GM23248 (cell line): Measurements from ENCODE around the gene SLC27A3. TPM values are rescaled to one million over a fixed set of nuclear protein-coding genes. Genes with fewer than 3 reads are reported as not detected.

Experiments
- DNase-seq: peaks from one replicate; pipeline ENCODE4 v3.0.0-alpha.2; 2015
- H2AFZ ChIP-seq: fragments of 200-600 bp; sonication (generic); 2 replicates; pipeline ENCODE4 v1.6.1; 2016; ENCODE audit warnings: antibody characterized with exemption
- H3F3A ChIP-seq: fragments of 200-600 bp; sonication (generic); 2 replicates; pipeline ENCODE4 v1.6.1; 2016; ENCODE audit warnings: mild to moderate bottlenecking, antibody characterized with exemption, mixed run types; ENCODE audit not compliant: insufficient read depth
- H3K27ac ChIP-seq: fragments of 200-600 bp; sonication (generic); 2 replicates; pipeline ENCODE4 v1.5.1; 2016; ENCODE audit warnings: mild to moderate bottlenecking
- H3K27me3 ChIP-seq: fragments of 200-600 bp; sonication (generic); replicated peaks from 2 replicates; pipeline ENCODE4 v1.6.1; 2016; ENCODE audit warnings: mild to moderate bottlenecking; ENCODE audit not compliant: insufficient read depth
- H3K36me3 ChIP-seq: fragments of 200-600 bp; sonication (generic); 2 replicates; pipeline ENCODE4 v1.6.1; 2016; ENCODE audit warnings: low read depth, mild to moderate bottlenecking
- H3K4me1 ChIP-seq: fragments of 200-600 bp; sonication (generic); 2 replicates; pipeline ENCODE4 v1.6.1; 2016; ENCODE audit warnings: mild to moderate bottlenecking; ENCODE audit not compliant: insufficient read depth
- H3K4me2 ChIP-seq: fragments of 200-600 bp; sonication (generic); one replicate; pipeline ENCODE4 v1.6.1; 2016; ENCODE audit warnings: mild to moderate bottlenecking; ENCODE audit not compliant: unreplicated experiment
- H3K4me3 ChIP-seq: fragments of 200-600 bp; sonication (generic); 2 replicates; pipeline ENCODE4 v1.5.1; 2016; ENCODE audit warnings: mild to moderate bottlenecking
- H3K79me2 ChIP-seq: fragments of 200-600 bp; sonication (generic); 2 replicates; pipeline ENCODE4 v1.6.1; 2016; ENCODE audit warnings: mild to moderate bottlenecking; ENCODE audit not compliant: insufficient read depth
- H3K9ac ChIP-seq: fragments of 200-600 bp; sonication (generic); 2 replicates; pipeline ENCODE4 v1.6.1; 2016; ENCODE audit warnings: mild to moderate bottlenecking
- H3K9me2 ChIP-seq: fragments of 200-600 bp; sonication (generic); 2 replicates; pipeline ENCODE4 v1.6.1; 2016; ENCODE audit warnings: mixed run types, mild to moderate bottlenecking, moderate library complexity; ENCODE audit not compliant: insufficient read depth
- H3K9me3 ChIP-seq: fragments of 200-600 bp; sonication (generic); one replicate; pipeline ENCODE4 v1.6.1; 2017; ENCODE audit warnings: low read depth
- H4K20me1 ChIP-seq: fragments of 200-600 bp; sonication (generic); 2 replicates; pipeline ENCODE4 v1.6.0; 2016; ENCODE audit not compliant: insufficient read depth
- EZH2 ChIP-seq: fragments of 200-600 bp; sonication (generic); IDR thresholded peaks from 2 replicates; pipeline ENCODE4 v1.6.1; 2018; ENCODE audit warnings: antibody characterized with exemption, mild to moderate bottlenecking; ENCODE audit not compliant: insufficient read depth, poor library complexity, severe bottlenecking
- EZH2phosphoT487 ChIP-seq: fragments of 200-600 bp; sonication (generic); IDR thresholded peaks from 2 replicates; pipeline ENCODE4 v1.6.1; 2018; ENCODE audit warnings: antibody characterized with exemption, moderate library complexity, mild to moderate bottlenecking, low read depth; ENCODE audit not compliant: insufficient read depth
- WGBS, 2 experiments: methylation state at CpG; one replicate each; pipeline ENCODE4 v1.1.6; 2015 to 2017; ENCODE audit warnings: low lambda C conversion rate in 2 of 2, low coverage in 1 of 2; ENCODE audit errors: missing lambda C conversion rate in 2 of 2; 5-methylcytosine and 5-hydroxymethylcytosine counted together
- in situ Hi-C: fragments of 300-500 bp; cut with MboI; formaldehyde crosslinking; loops from 2 replicates; pipeline ENCODE4 v1.15.0; 2020
- polyA plus RNA-seq: library from polyadenylated mRNA; unstranded; fragments of >200 nt; fragmentation: Nextera tagmentation; extraction: Ambion mirVana; gene quantifications from 2 replicates; pipeline ENCODE4 v1.2.1, GENCODE V29; 2016
- total RNA-seq: library from RNA; depleted of rRNA; stranded (reverse); fragments of >200 nt; shearing (Covaris generic); gene quantifications from 2 replicates; pipeline ENCODE4 v1.2.3, GENCODE V29; 2014

SLC27A3 gene
- total and polyA plus RNA-seq, 2 experiments from 2014 or later = 5.6 to 8.8 TPM

GRCh38 chr1:153794624-153795329 is 19.6 kb downstream of the SLC27A3 start:
- Histone ChIP-seq H3K9ac (no peak overlapping the region), H3K4me3 (no peak overlapping the region), H3K36me3 (no peaks in the 10 kb centered on the region), H3K27ac (no peak overlapping the region), H3K27me3 (no peaks in the 10 kb centered on the region), H2AFZ (no peak overlapping the region), H3K9me3 (no peaks in the 10 kb centered on the region), H4K20me1 (no peaks in the 10 kb centered on the region), H3F3A (peaks cover 17% of the 10 kb centered on the region), H3K4me2 (no peak overlapping the region), H3K79me2 (no peaks in the 10 kb centered on the region), H3K4me1 (peaks cover 15% of the 10 kb centered on the region), H3K9me2 (no peaks in the 10 kb centered on the region)
- no peak for TF ChIP-seq EZH2phosphoT487
- TF ChIP-seq EZH2 = no peak
- WGBS, 2 experiments = 74 to 77% methylated on average over 6 to 7 of the region's 14 CpGs
- in situ Hi-C loops = no loop called here
- no peak for DNase-seq

GRCh38 chr1:153795330-153795837 is 20.2 kb downstream of the SLC27A3 start:
- Histone ChIP-seq H3K9me2 (no peaks in the 10 kb centered on the region), H3K9me3 (no peaks in the 10 kb centered on the region), H3K9ac (no peak overlapping the region), H3K27ac (no peak overlapping the region), H3K4me3 (no peak overlapping the region), H3K27me3 (no peaks in the 10 kb centered on the region), H3K4me1 (peaks cover 11% of the 10 kb centered on the region), H3F3A (peaks cover 12% of the 10 kb centered on the region), H3K4me2 (no peak overlapping the region), H3K36me3 (no peaks in the 10 kb centered on the region), H3K79me2 (no peaks in the 10 kb centered on the region), H4K20me1 (no peaks in the 10 kb centered on the region), H2AFZ (no peak overlapping the region)
- in situ Hi-C loops = no loop called here
- WGBS, 2 experiments = 52 to 58% methylated on average over 9 to 18 of the region's 18 CpGs
- DNase-seq = no peak
- no peak for TF ChIP-seq EZH2
- TF ChIP-seq EZH2phosphoT487 = no peak

- H4K20me1 ChIP-seq = no peaks in the 10 kb centered on the region
These were observed 21.0 kb downstream of the SLC27A3 start for GRCh38 chr1:153795934-153796785.

GRCh38 chr1:153796786-153797659 is 21.8 kb downstream of the SLC27A3 start:
- no peak overlapping the region for H2AFZ ChIP-seq
- no peaks in the 10 kb centered on the region for H3K79me2 ChIP-seq
- no peaks in the 10 kb centered on the region for H3K27me3 ChIP-seq
- no peaks in the 10 kb centered on the region for H3K9me3 ChIP-seq
- H4K20me1 ChIP-seq = no peaks in the 10 kb centered on the region
- H3F3A ChIP-seq = no peaks in the 10 kb centered on the region
- no peaks in the 10 kb centered on the region for H3K9me2 ChIP-seq
- in situ Hi-C loops = no loop called here
- no peaks in the 10 kb centered on the region for H3K4me1 ChIP-seq
- H3K36me3 ChIP-seq = no peaks in the 10 kb centered on the region
- H3K4me3 ChIP-seq = no peak overlapping the region
- DNase-seq = peak; percentile 77
- H3K9ac ChIP-seq = no peak overlapping the region
- H3K27ac ChIP-seq = no peak overlapping the region
- TF ChIP-seq EZH2phosphoT487 (no peak), EZH2 (no peak)
- no peak overlapping the region for H3K4me2 ChIP-seq
- 43 to 46% methylated on average over 26 of the region's 26 CpGs for whole genome bisulfite sequencing, 2 experiments

More at GRCh38 chr1:153795934-153796785, 21.0 kb downstream of the SLC27A3 start:
- Histone ChIP-seq H3K9me3 (no peaks in the 10 kb centered on the region), H3F3A (peaks cover 6% of the 10 kb centered on the region), H3K4me2 (no peak overlapping the region), H3K27ac (no peak overlapping the region), H2AFZ (no peak overlapping the region), H3K4me1 (peaks cover 6% of the 10 kb centered on the region; the same call in 1 of the 2 replicates), H3K36me3 (no peaks in the 10 kb centered on the region), H3K9ac (no peak overlapping the region), H3K9me2 (no peaks in the 10 kb centered on the region), H3K4me3 (no peak overlapping the region), H3K79me2 (no peaks in the 10 kb centered on the region), H3K27me3 (no peaks in the 10 kb centered on the region)
- no peak for DNase-seq
- TF ChIP-seq EZH2 (no peak), EZH2phosphoT487 (no peak)
- in situ Hi-C loops = no loop called here
- 81 to 83% methylated on average over 9 of the region's 9 CpGs for WGBS, 2 experiments
